K562 (cell line): ENCODE data around the gene MYH9. TPM values are rescaled to one million over a fixed set of nuclear protein-coding genes. Genes with fewer than 3 reads are reported as not detected.

Source experiments
- FOXA3 ChIP-seq, 2 experiments: fragments of 450-650 bp in 1 of 2; sonication (generic) in 1 of 2; formaldehyde crosslinking; IDR thresholded peaks in 1 of 2; conservative IDR thresholded peaks in 1 of 2; 2 replicates each; pipeline versions ENCODE4 v1.4.0 to v1.8.0; 2020 to 2022; ENCODE audit warnings: mild to moderate bottlenecking in 2 of 2, missing genetic modification reagents in 1 of 2
- TEAD1 ChIP-seq, 2 experiments: fragments of 450-650 bp in 1 of 2; sonication (generic) in 1 of 2; formaldehyde crosslinking; IDR thresholded peaks; 2 replicates each; pipeline versions ENCODE4 v1.4.0 to v1.8.0; 2020 to 2022; ENCODE audit warnings: mild to moderate bottlenecking in 2 of 2, missing genetic modification reagents in 1 of 2
- THRAP3 ChIP-seq: fragments of 450-650 bp; IDR thresholded peaks from 2 replicates; pipeline ENCODE4 v1.6.1; 2016; ENCODE audit warnings: mild to moderate bottlenecking, inconsistent platforms, borderline replicate concordance
- ZEB2 ChIP-seq: fragments of 450-650 bp; IDR thresholded peaks from 2 replicates; pipeline ENCODE4 v1.6.1; 2016
- polyA plus RNA-seq, 8 experiments: library from polyadenylated mRNA; depleted of rRNA in 4 of 8; stranded (reverse) in 5 of 8; unstranded in 3 of 8; fragments of >200 nt; fragmentation: Nextera tagmentation in 2 of 8; fragmentation: Illumina TruSeq in 1 of 8; extraction: Ambion mirVana in 2 of 8; extraction: Trizol in 1 of 8; gene quantifications; 2 replicates each; pipeline versions ENCODE4 v1.2.1 to v1.2.3, GENCODE V29; 2011 to 2014; ENCODE audit warnings: inconsistent platforms in 1 of 8, missing spikeins in 1 of 8
- total RNA-seq, 7 experiments: library from RNA; depleted of rRNA in 6 of 7; stranded (reverse); fragments of >200 nt in 6 of 7; fragmentation: Illumina TruSeq in 2 of 7; extraction: Trizol in 2 of 7; gene quantifications; 2 replicates each; pipeline versions ENCODE4 v1.2.1 to v1.2.3, GENCODE V29; 2011 to 2021; ENCODE audit warnings: low replicate concordance in 1 of 7
- TF ChIP-seq, protein P1 (sequence below): fragments of 150-350 bp; IDR thresholded peaks from 2 replicates; pipeline ENCODE4 v1.6.1; 2014; ENCODE audit warnings: low read depth, mild to moderate bottlenecking, low read length, borderline replicate concordance

The MYH9 gene
- total and polyA plus RNA-seq, 9 of the 15 experiments (the other 6 are each of a cell fraction or from before 2014, with no cell fraction given): 0.71 to 111 (median 24.6) TPM

DNA sequence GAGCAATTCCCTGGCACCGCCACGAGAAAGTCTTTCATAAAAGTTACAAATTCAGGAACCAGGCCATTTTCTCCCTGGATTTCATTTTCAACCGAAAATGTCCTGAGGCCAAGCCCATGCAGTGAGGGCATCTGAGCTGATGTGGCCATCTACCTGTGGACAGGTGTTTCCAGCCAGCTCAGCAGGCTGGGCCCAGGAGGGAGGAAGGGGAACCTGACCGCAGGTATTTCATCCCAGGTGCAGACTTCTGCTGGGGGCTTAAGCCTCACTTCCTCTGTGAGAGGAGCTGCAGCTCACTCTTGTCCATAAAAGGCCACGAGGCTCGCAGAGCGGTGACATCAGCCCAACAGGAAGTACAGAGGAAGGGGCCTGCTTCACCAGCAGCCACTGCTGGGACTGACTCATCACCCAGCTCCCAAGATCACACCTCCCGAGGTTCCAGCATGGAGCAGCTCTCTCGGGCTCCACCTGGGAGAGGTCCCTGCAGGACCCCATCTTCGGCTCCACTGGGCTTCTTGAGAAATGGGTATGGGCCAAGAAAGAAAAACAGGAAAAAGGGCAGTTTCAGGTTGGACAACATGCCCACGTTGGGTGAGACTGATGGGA is 56.4 kb downstream of the MYH9 start (continued):
- TF ChIP-seq, protein P1, sequence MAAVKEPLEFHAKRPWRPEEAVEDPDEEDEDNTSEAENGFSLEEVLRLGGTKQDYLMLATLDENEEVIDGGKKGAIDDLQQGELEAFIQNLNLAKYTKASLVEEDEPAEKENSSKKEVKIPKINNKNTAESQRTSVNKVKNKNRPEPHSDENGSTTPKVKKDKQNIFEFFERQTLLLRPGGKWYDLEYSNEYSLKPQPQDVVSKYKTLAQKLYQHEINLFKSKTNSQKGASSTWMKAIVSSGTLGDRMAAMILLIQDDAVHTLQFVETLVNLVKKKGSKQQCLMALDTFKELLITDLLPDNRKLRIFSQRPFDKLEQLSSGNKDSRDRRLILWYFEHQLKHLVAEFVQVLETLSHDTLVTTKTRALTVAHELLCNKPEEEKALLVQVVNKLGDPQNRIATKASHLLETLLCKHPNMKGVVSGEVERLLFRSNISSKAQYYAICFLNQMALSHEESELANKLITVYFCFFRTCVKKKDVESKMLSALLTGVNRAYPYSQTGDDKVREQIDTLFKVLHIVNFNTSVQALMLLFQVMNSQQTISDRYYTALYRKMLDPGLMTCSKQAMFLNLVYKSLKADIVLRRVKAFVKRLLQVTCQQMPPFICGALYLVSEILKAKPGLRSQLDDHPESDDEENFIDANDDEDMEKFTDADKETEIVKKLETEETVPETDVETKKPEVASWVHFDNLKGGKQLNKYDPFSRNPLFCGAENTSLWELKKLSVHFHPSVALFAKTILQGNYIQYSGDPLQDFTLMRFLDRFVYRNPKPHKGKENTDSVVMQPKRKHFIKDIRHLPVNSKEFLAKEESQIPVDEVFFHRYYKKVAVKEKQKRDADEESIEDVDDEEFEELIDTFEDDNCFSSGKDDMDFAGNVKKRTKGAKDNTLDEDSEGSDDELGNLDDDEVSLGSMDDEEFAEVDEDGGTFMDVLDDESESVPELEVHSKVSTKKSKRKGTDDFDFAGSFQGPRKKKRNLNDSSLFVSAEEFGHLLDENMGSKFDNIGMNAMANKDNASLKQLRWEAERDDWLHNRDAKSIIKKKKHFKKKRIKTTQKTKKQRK: no peak
- TF ChIP-seq TEAD1 (CRISPR knock-in tag; IDR thresholded peaks at IDR 0.05): 0 out of 4 replicates have a peak, but pooled peaks of 1 of the 2 experiments have one; percentile 8
- TF ChIP-seq ZEB2: peak; percentile 90
- TF ChIP-seq THRAP3: no peak
- TF ChIP-seq FOXA3 (CRISPR knock-in tag; conservative IDR thresholded peaks at IDR 0.05 in 1 of 2, IDR thresholded peaks at IDR 0.05 in 1 of 2): no peak
